ENCODE data around the gene VPS39. TPM values are rescaled to one million over a fixed set of nuclear protein-coding genes. Genes with fewer than 3 reads are reported as not detected.

Gene VPS39
- total RNA-seq, 1 donor from 2014 or later, result 31.9 TPM

DNA sequence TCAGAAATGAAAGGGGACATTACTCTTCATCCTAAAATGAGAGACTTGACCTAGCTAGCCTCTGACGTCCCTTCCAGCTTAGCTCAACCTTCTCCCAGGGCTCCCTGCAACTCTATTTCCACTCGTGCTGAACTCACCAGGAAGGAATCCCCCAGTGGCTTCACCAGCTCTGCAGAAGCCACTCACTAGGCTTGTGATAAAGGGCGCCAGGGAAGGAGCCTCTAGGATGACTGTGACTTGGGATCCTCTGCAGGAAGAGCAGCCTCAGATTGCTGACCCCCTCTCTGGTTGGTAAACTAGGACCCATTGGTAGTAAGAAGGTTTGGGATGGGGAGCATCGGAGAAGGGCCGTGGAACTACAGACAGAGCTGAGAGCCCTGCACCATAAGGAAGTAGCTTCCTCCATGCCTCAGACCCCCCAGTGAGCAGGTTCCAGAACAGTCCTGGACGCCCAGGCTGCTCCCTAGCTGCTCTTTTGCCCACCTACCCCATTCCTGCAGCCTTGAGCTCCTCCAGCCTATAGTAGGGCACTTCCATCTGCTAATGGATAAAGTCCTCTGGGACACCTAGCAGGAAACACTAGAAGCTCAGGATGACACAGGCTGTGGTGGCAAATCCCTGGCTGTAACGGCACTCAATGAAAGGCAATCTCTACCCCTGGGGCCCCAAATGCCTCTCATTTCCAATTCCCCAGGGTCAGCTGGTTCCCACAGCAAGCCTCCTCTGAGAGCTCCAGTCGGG, 77.7 kb downstream of the VPS39 start:
- DNase-seq (ENCODE audit: low read depth in 2 of 2), result no peak

DNA sequence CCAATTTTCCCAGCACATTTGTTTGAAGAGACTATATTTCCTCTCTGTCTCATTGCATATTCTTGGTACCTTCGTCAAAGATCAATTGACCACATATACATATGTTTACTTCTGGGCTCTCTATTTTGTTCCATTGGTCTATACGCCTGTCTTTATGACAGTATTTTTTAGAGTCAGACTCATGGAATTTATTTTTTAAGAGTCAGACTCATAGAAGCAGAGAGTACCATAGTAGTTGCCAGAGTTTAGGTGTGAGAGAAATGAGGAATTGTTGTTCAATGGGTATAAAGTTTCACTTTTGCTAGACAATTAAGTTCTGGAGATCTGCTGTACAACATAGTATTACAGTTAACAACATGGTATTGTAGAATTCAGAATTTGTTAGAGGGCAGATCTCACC, 78.7 kb downstream of the VPS39 start:
- DNase-seq (ENCODE audit: low read depth in 2 of 2), result no peak

DNA sequence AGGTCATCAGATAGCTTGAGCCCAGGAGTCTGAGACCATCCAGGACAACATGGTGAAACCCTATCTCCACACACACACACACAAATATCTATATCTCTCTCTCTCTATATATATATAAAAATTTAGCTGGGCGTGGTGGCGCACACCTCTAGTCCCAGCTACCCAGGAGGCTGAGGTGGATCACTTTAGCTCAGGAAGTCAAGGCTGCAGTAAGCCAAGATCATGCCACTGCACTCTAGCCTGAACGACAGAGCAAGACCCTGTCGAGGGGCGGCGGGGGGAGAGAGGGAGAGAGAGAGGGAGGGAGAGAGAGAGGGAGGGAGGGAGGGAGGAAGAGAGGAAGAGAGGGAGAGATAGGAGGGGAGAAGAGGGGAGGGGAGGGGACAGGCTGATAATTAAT, 79.6 kb downstream of the VPS39 start:
- DNase-seq (ENCODE audit: low read depth in 2 of 2), result no peak

DNA sequence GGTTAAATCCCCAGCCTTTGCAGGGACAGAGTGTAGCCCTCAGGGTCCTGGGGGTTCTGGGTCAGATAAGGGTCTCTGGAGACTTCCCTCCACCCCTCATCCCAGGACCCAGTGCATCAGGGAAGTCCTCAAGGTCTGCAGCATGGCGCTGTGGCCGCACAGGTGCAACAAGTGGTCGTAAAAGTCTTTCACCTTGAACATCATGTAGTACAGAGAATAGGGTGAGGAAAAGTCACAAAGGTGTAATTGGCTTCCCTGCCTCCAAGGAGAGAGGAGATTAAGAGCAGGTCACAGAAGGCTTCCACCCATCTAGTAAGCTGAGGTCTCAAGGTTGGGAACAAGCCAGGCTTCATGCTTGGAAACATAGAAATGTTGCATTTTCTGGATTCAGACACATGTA, 84.6 kb downstream of the VPS39 start:
- DNase-seq (ENCODE audit: low read depth in 2 of 2), result no peak

DNA sequence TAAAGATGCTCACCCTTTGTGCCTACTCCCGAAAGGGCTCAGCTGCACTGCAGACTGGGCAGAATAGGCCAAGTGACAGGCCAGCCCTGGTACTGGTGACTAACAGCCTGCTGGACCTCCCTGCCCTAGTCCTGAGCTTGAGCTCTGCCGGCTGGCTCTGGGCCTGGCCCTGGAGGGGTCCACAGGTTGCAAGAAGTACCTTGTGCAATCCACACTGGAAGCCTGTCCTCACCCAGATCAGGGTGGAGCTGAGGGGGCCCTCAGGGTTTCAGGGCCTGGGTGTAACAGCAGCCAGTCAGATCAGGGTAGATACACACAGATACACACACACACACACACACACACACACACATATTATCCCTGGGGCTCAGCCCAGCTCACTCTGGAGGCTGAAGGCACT, 86.4 kb downstream of the VPS39 start:
- DNase-seq (ENCODE audit: low read depth in 2 of 2), result no peak

DNA sequence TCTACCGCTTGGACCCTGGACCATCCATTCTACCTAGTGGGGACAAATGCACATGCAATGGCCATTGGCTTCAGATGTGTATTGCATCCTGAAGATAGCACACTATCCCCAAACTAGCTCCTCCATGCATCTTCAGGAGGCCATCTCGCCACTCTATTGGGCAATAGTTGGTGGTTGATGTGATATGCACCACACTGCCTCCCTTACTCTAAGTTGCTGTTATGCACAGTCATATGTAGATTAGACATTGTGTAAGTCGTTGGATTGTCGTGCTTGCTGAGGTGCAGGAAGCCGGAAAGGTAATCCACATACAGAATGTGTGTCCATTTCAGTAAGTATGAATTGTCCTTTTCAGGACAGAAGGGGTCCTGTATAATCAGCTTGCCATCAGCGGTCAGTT, 87.1 kb downstream of the VPS39 start:
- DNase-seq (ENCODE audit: low read depth in 2 of 2), result no peak

DNA sequence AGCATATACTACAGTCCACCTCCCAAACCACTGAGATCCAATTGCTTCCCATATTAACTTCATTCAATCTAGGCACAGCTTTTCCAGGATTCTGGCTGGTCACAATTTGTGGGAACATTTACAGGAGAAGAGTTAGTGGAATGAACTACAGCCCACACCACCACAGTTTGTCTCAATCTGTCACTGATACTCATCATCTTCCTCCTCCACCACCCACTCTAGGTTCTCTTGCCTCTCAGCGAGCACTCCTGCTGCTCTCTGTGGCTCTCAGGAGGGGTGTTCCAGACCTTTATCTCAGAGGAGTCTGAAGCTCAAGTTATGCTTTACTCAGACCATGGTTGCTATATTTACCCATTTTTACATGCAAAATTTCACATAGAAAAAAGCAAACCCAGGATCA, 87.8 kb downstream of the VPS39 start:
- no peak for DNase-seq (ENCODE audit: low read depth in 2 of 2)

DNA sequence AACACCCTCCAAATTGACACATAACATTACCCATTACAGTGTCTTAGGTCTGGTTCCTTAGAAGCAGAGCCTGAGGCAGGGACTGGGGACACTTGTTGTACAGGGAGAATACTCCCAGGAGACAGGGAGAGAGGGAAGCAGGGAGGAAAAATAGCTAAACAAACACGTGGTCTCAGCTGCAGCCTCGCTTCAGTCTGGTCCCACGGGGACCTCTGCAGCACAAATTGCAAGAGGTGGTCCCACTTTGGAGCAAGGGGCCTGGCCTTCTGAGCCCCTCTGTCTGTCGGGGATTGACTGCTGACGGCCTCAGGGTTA, 88.7 kb downstream of the VPS39 start:
- no peak for DNase-seq (ENCODE audit: low read depth in 2 of 2)

DNA sequence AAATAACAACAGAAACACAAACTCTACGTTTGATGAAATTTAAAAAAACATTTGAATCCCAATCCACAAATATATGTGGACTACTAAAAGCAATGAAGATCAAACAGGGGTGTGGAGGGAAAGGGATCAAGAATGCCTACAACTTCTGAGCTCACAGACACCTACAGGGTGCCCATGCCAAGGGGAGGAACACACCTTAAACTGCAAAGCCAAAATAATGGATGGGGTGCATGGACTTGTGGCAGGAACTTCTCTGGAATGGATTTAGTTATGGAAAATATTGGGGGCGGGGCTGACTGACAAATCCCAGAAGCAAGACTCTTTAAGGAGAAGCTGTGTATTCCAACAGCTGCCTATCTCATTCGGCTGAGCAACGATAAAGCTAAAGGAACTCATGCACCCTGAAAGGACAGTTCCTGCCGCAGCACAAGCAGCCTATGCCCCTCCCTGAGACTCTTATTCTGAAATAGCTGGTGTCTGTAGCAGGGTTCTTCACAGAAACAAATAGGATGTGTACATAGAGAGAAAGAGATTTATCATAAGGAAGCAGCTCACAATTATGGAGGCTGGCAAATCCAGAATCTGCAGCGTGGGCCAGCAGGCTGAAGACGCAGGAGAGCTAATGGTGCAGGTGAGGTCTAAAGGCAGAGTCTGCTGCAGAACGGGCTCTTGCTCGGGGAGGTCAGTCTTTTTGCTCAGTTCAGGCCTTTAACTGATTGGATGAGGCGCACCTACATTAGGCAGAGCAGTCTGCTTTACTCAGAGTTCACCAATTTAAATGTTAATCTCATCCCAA, 89.3 kb downstream of the VPS39 start:
- no peak for DNase-seq (ENCODE audit: low read depth in 2 of 2)

DNA sequence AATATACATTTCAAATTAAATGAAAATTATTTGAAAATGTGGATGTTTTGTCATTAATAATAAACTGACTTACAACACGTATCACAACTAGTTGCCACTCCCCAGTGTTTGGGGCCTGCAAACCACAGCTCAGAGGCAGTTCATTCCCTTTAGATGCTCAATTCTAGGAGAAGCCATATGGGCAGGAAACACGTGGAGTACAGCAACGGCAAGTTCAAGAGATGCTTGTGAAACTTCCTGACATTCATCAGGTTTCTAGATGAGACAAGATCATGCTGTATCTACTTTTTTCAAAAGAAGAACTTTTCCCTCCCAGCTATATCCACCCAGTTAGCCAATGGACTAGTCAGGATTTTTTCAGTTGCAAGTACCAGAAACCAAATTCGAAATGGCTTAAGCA, 96.2 kb downstream of the VPS39 start:
- DNase-seq (ENCODE audit: low read depth in 2 of 2), result no peak

DNA sequence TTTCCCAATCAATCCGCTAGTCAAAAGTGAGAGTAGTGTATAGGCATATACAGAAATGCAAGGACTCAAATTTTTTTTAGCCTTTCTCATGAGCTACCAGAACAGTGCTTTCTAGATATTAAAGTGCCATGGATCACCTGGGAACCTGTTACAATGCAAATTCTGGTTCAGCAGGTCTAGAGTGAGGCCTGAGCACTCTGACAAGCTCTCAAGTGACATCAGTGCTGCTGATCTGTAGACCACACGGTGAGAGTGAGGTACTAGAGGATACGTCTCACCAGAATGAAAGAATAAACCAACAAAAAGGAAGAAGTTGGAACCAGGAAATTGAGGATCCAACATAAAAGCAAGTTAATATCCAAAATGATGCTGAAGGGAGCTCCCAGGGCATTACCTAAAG, 97.7 kb downstream of the VPS39 start:
- DNase-seq (ENCODE audit: low read depth in 2 of 2), result no peak

DNA sequence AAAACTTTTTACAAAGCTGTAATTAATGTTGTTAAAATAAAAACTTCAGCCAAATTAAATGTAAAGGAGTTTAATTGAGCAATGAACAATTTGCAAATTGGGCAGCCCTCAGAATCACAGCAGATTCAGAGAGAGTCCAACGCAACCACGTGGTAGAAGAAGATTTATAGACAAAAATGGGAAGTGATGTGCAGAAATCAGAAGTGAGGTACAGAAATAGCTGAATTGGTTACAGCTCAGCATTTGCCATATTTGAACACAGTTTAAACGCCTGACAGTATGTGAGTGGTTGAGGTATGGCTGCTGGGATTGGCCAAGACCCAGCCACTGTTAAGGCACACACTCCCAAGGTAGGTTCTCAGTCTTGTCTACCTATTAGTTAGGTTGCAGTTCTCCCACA, 99.3 kb downstream of the VPS39 start:
- DNase-seq (ENCODE audit: low read depth in 2 of 2), result no peak

Other genes with a start within 250 kb of the VPS39 start
- gene EHD4, start 235.7 kb downstream of the VPS39 start, total RNA-seq, result 54.6 and 71.7 TPM in 2 replicates
- gene PLA2G4E, start 187.3 kb downstream of the VPS39 start, total RNA-seq, result not detected in 2 replicates
- not detected in 2 replicates for gene PLA2G4D, start 113.7 kb downstream of the VPS39 start, total RNA-seq
- gene PLA2G4F, start 51.7 kb downstream of the VPS39 start, total RNA-seq, result not detected in 2 replicates
- gene GANC, start 64.9 kb upstream of the VPS39 start, total RNA-seq, result 6.3 and 7.3 TPM in 2 replicates
- gene TMEM87A, start 65.1 kb upstream of the VPS39 start, total RNA-seq, result 39.0 and 54.2 TPM in 2 replicates
- 0.22 and 0.60 TPM in 2 replicates for gene CAPN3, start 151.2 kb upstream of the VPS39 start, total RNA-seq

Data from lung microvascular endothelial cell (primary cell).